K562 (cell line): Measurements from ENCODE around the gene SNRNP70. TPM values are rescaled to one million over a fixed set of nuclear protein-coding genes. Genes with fewer than 3 reads are reported as not detected.
"Not testable (repeated sequence)": the region's sequence is repeated elsewhere in the genome, so short reads cannot be mapped to it uniquely, and the experiment has no call there.

Experiments used
- ATAC-seq: fragments of 200-7000 bp; cut with Tn5 transposase; 3 replicates; pipeline ENCODE4 v1.9.1; 2020; ENCODE audit warnings: moderate library complexity
- BruUV-seq: library from RNA; stranded (reverse); fragments of 400-500 nt; replicated peaks from 2 replicates; lab custom pipeline; 2021; lab: Mats Ljungman, UMichigan
- CTCF ChIA-PET: fragments of 300-600 bp; formaldehyde crosslinking; extraction: SDS; loops from one replicate; lab custom pipeline; 2021; ENCODE audit warnings: low intra/inter-chr PET ratio; lab: Yijun Ruan, JAX
- POLR2A ChIA-PET: fragments of 300-600, 350-650 bp; sonication (Branson Sonifier 250); formaldehyde crosslinking; extraction: SDS; loops from one replicate; lab custom pipeline; 2021; ENCODE audit warnings: antibody characterized with exemption, inconsistent platforms; lab: Yijun Ruan, JAX
- DNase-seq, 4 experiments: peaks; one replicate each; pipeline versions ENCODE4 v3.0.0 to v3.0.0-alpha.2; 2011 to 2018; ENCODE audit warnings: low spot score in 3 of 4, mixed read lengths in 3 of 4; ENCODE audit errors: extremely low read depth in 1 of 4
- FAIRE-seq: peaks from 2 replicates; lab custom pipeline; 2011; peaks lifted over from hg19 to GRCh38; lab: Jason Lieb, UNC
- H2AFZ ChIP-seq: 2 replicates; pipeline ENCODE4 v1.6.0; 2011; ENCODE audit warnings: low read depth, low read length, control low read depth, inconsistent platforms
- H3K27ac ChIP-seq: fragments of 200-600 bp; 3 replicates; pipeline ENCODE4 v1.8.0; 2011; ENCODE audit warnings: low read depth, mild to moderate bottlenecking, control low read depth, inconsistent platforms, low read length, moderate library complexity, mixed read lengths; ENCODE audit errors: extremely low read depth
- H3K27me3 ChIP-seq, 2 experiments: fragments of 300-600 bp in 1 of 2; 2 replicates in 1 of 2; 3 replicates in 1 of 2; pipeline versions ENCODE4 v1.6.0 to v1.8.0; 2011; ENCODE audit warnings: inconsistent platforms in 2 of 2, low read length in 2 of 2, mild to moderate bottlenecking in 1 of 2, mixed read lengths in 1 of 2, moderate library complexity in 1 of 2; ENCODE audit not compliant: control insufficient read depth in 2 of 2, insufficient read depth in 2 of 2
- H3K36me3 ChIP-seq: fragments of 300-600 bp; 3 replicates; pipeline ENCODE4 v1.8.0; 2011; ENCODE audit warnings: mild to moderate bottlenecking, low read length, inconsistent platforms; ENCODE audit not compliant: control insufficient read depth, insufficient read depth
- H3K4me1 ChIP-seq, 2 experiments: fragments of 200-600 bp in 1 of 2; replicated peaks in 1 of 2; 2 replicates in 1 of 2; 3 replicates in 1 of 2; pipeline versions ENCODE4 v1.5.1 to v1.8.0; 2011; ENCODE audit warnings: inconsistent platforms in 2 of 2, low read length in 2 of 2, mild to moderate bottlenecking in 1 of 2, mixed read lengths in 1 of 2, moderate library complexity in 1 of 2; ENCODE audit not compliant: control insufficient read depth in 2 of 2, insufficient read depth in 2 of 2
- H3K4me2 ChIP-seq: 2 replicates; pipeline ENCODE4 v1.6.1; 2011; ENCODE audit warnings: low read length, control low read depth, inconsistent platforms, mixed read lengths; ENCODE audit not compliant: insufficient read depth
- H3K4me3 ChIP-seq: fragments of 200-600 bp; sonication (generic), shearing (Covaris generic); 2 replicates; pipeline ENCODE4 v1.5.1; 2016; ENCODE audit warnings: control low read depth, inconsistent platforms
- H3K79me2 ChIP-seq: fragments of 200-600 bp; 3 replicates; pipeline ENCODE4 v1.8.0; 2011; ENCODE audit warnings: low read length, inconsistent platforms; ENCODE audit not compliant: control insufficient read depth, insufficient read depth
- H3K9ac ChIP-seq, 2 experiments: 2 replicates each; pipeline versions ENCODE4 v1.6.0 to v1.6.1; 2011; ENCODE audit warnings: low read depth in 2 of 2, low read length in 2 of 2, control low read depth in 1 of 2, inconsistent platforms in 1 of 2, mild to moderate bottlenecking in 1 of 2, mixed read lengths in 1 of 2; ENCODE audit not compliant: insufficient read depth in 1 of 2
- H3K9me1 ChIP-seq: one replicate; pipeline ENCODE4 v1.6.0; 2011; ENCODE audit warnings: inconsistent platforms, mild to moderate bottlenecking, low read length, moderate library complexity; ENCODE audit not compliant: control insufficient read depth, insufficient read depth
- H3K9me3 ChIP-seq: replicated peaks from 2 replicates; pipeline ENCODE4 v1.5.1; 2011; ENCODE audit warnings: low read depth, low read length, inconsistent platforms; ENCODE audit not compliant: control insufficient read depth, insufficient read depth
- H4K20me1 ChIP-seq: replicated peaks from 2 replicates; pipeline ENCODE4 v1.6.1; 2011; ENCODE audit warnings: low read length, inconsistent platforms, mixed read lengths; ENCODE audit not compliant: control insufficient read depth, insufficient read depth
- CSDE1 ChIP-seq, 2 experiments: fragments of 450-650 bp; IDR thresholded peaks; 2 replicates each; pipeline ENCODE4 v1.6.1; 2016; ENCODE audit warnings: mild to moderate bottlenecking in 1 of 2
- HDAC1 ChIP-seq, 2 experiments: fragments of 450-650 bp; IDR thresholded peaks; 2 replicates each; pipeline ENCODE4 v1.6.1; 2016 to 2017; ENCODE audit warnings: inconsistent platforms in 1 of 2, mild to moderate bottlenecking in 1 of 2, moderate library complexity in 1 of 2
- JUN ChIP-seq, 2 experiments: sonication (generic) in 1 of 2; formaldehyde crosslinking in 1 of 2; IDR thresholded peaks; 2 replicates each; pipeline versions ENCODE4 v1.6.1 to v1.8.0; 2012 to 2022; ENCODE audit warnings: borderline replicate concordance in 2 of 2, mild to moderate bottlenecking in 2 of 2, improper control_type of control experiment in 1 of 2, low read depth in 1 of 2, low read length in 1 of 2, missing genetic modification reagents in 1 of 2
- L3MBTL2 ChIP-seq: fragments of 450-650 bp; IDR thresholded peaks from 2 replicates; pipeline ENCODE4 v1.6.1; 2016; ENCODE audit warnings: mild to moderate bottlenecking, moderate library complexity
- MBD2 ChIP-seq: sonication (generic); IDR thresholded peaks from 2 replicates; pipeline ENCODE4 v1.6.1; 2016; ENCODE audit warnings: low read depth, borderline replicate concordance
- NONO ChIP-seq, 2 experiments: fragments of 200-400 bp in 1 of 2; fragments of 450-650 bp in 1 of 2; formaldehyde crosslinking in 1 of 2; IDR thresholded peaks; 2 replicates each; pipeline ENCODE4 v1.6.1; 2017; ENCODE audit warnings: low read depth in 2 of 2, mild to moderate bottlenecking in 2 of 2, moderate library complexity in 2 of 2, low read length in 1 of 2
- POLR2H ChIP-seq: IDR thresholded peaks from 2 replicates; pipeline ENCODE4 v1.6.1; 2016; ENCODE audit warnings: missing genetic modification characterization, low read depth, mild to moderate bottlenecking, control low read depth, missing compliant biosample characterization, moderate library complexity
- RFX5 ChIP-seq: IDR thresholded peaks from 2 replicates; pipeline ENCODE4 v1.6.1; 2011; ENCODE audit warnings: low read depth, mild to moderate bottlenecking, improper control_type of control experiment, low read length
- TARDBP ChIP-seq: fragments of 450-650 bp; IDR thresholded peaks from 2 replicates; pipeline ENCODE4 v1.6.1; 2016
- TBL1XR1 ChIP-seq, 2 experiments: IDR thresholded peaks; 2 replicates each; pipeline ENCODE4 v1.6.1; 2012; ENCODE audit warnings: improper control_type of control experiment in 2 of 2, low read length in 2 of 2, mild to moderate bottlenecking in 1 of 2
- WGBS: fragments of 100-300 bp; shearing (Covaris generic); methylation state at CpG from one replicate; pipeline ENCODE4 v1.1.6; 2016; ENCODE audit warnings: low coverage, mixed read lengths; ENCODE audit not compliant: insufficient coverage; ENCODE audit errors: missing lambda C conversion rate; 5-methylcytosine and 5-hydroxymethylcytosine counted together
- in situ Hi-C: fragments of 300-500 bp; cut with MboI; formaldehyde crosslinking; loops from 4 replicates; pipeline ENCODE4 v1.15.0; 2018; ENCODE audit warnings: inconsistent platforms, mixed read lengths
- intact Hi-C: fragments of 100-400 bp; cut with micrococcal nuclease; formaldehyde crosslinking; loops from 2 replicates; pipeline ENCODE4 v1.14.2; 2022
- polyA plus RNA-seq, 8 experiments: library from polyadenylated mRNA; depleted of rRNA in 4 of 8; stranded (reverse) in 5 of 8; unstranded in 3 of 8; fragments of >200 nt; fragmentation: Nextera tagmentation in 2 of 8; fragmentation: Illumina TruSeq in 1 of 8; extraction: Ambion mirVana in 2 of 8; extraction: Trizol in 1 of 8; gene quantifications; 2 replicates each; pipeline versions ENCODE4 v1.2.1 to v1.2.3, GENCODE V29; 2011 to 2014; ENCODE audit warnings: inconsistent platforms in 1 of 8, missing spikeins in 1 of 8
- total RNA-seq, 7 experiments: library from RNA; depleted of rRNA in 6 of 7; stranded (reverse); fragments of >200 nt in 6 of 7; fragmentation: Illumina TruSeq in 2 of 7; extraction: Trizol in 2 of 7; gene quantifications; 2 replicates each; pipeline versions ENCODE4 v1.2.1 to v1.2.3, GENCODE V29; 2011 to 2021; ENCODE audit warnings: low replicate concordance in 1 of 7
- TF ChIP-seq, protein P1 (sequence below): IDR thresholded peaks from 3 replicates; pipeline ENCODE4 v1.6.1; 2011; ENCODE audit warnings: borderline replicate concordance, mild to moderate bottlenecking, moderate library complexity; ENCODE audit not compliant: insufficient read length; ENCODE audit errors: extremely low read depth
- TF ChIP-seq, protein P2 (sequence below): fragments of 450-650 bp; IDR thresholded peaks from 2 replicates; pipeline ENCODE4 v1.6.1; 2016

Gene SNRNP70
- total and polyA plus RNA-seq, 9 of the 15 experiments (the other 6 are each of a cell fraction or from before 2014, with no cell fraction given): 2.8 to 496 (median 136) TPM

DNA sequence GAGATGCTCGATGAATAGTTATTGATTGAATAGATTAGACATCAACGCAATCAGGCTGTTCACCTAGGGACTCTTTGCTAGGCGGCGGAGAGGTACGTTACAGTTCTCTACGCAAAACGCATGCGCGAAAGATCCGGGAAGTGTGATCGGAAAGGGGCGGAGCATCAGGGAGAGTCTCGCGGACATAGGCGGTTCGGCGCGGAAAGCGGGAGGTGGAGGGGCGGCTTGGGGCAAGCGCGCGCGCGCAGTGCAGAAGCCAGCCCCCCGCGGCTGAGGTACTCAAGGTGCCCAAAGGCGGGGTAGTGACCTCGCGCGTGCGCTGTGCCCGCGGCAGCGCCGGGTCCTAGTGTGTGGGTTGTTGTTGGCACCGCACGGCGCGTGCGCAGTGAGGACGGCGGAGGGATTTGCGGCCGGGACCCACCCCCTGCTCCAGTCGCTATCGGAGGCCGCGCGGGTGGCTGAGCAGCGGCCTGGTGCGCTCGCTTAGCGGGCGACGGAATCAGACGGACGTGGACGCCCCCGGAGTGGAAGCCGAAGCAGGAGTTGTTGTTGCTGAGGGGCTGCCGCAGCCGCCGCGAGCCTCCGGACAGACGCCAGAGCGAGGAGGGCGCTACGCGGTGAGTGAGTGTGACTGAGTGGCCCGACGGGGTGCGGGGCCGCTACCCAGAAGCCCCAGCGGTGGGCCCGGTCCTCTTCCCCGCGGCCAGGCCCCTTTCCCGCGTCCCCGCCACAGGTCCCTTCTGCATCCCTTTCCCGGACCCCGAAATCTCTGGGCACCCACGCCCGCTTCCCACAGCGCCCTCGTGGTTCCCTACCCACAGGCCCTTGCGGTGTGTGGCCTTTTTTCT lies at the start of gene SNRNP70 (continued):
- TF ChIP-seq, protein P1, sequence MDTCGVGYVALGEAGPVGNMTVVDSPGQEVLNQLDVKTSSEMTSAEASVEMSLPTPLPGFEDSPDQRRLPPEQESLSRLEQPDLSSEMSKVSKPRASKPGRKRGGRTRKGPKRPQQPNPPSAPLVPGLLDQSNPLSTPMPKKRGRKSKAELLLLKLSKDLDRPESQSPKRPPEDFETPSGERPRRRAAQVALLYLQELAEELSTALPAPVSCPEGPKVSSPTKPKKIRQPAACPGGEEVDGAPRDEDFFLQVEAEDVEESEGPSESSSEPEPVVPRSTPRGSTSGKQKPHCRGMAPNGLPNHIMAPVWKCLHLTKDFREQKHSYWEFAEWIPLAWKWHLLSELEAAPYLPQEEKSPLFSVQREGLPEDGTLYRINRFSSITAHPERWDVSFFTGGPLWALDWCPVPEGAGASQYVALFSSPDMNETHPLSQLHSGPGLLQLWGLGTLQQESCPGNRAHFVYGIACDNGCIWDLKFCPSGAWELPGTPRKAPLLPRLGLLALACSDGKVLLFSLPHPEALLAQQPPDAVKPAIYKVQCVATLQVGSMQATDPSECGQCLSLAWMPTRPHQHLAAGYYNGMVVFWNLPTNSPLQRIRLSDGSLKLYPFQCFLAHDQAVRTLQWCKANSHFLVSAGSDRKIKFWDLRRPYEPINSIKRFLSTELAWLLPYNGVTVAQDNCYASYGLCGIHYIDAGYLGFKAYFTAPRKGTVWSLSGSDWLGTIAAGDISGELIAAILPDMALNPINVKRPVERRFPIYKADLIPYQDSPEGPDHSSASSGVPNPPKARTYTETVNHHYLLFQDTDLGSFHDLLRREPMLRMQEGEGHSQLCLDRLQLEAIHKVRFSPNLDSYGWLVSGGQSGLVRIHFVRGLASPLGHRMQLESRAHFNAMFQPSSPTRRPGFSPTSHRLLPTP: no peak
- TF ChIP-seq, protein P2, sequence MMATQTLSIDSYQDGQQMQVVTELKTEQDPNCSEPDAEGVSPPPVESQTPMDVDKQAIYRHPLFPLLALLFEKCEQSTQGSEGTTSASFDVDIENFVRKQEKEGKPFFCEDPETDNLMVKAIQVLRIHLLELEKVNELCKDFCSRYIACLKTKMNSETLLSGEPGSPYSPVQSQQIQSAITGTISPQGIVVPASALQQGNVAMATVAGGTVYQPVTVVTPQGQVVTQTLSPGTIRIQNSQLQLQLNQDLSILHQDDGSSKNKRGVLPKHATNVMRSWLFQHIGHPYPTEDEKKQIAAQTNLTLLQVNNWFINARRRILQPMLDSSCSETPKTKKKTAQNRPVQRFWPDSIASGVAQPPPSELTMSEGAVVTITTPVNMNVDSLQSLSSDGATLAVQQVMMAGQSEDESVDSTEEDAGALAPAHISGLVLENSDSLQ: no peak
- peak; percentile 25 to 77; a peak in 2 of 4 replicates for TF ChIP-seq NONO (IDR thresholded peaks at IDR 0.05; ENCODE audit: low read depth in 2 of 2, low read length in 1 of 2)

DNA sequence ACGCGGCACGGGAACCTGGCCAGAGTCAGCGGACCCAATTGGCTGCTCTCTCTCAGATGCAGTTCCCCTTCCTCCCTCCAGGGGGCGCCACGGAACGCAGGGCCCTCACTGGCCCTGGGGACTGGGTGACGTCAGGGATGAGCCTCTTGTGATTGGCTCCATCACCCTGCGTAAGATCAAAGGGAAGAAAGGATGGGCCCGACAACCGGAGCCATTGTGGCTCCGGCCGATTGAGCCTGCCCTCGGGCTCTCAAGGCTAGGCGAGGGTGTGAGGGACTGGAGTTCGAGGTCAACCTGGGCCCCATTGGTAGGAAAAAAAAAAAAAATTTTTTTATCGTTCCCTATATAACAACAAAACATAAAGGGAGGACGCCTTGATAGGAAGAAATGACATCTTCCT lies 48.4 kb upstream of the SNRNP70 start, which contains the start of gene CGB1:
TSS of gene CGB1 (minus strand) at position 81 of the 400 bp plus-strand sequence. CDS start 184 bp downstream, outside the sequence.
- H4K20me1 ChIP-seq; H3K4me2 ChIP-seq; H3K79me2 ChIP-seq; in situ Hi-C loops; H3K27me3 ChIP-seq; BruUV-seq; H3K4me3 ChIP-seq; H3K4me1 ChIP-seq; H2AFZ ChIP-seq; intact Hi-C loops; POLR2A ChIA-PET; H3K27ac ChIP-seq; H3K9me1 ChIP-seq; H3K9ac ChIP-seq; H3K36me3 ChIP-seq; H3K9me3 ChIP-seq; CTCF ChIA-PET; TF ChIP-seq JUN (CRISPR knock-in tag; IDR thresholded peaks at IDR 0.05; ENCODE audit: borderline replicate concordance): not testable (repeated sequence)
- 0% methylated on average over 13 of the region's 18 CpGs for WGBS
- peak; percentile 96 for FAIRE-seq
- peak; percentile 78 to 89 (median 83) for DNase-seq
- peak; percentile 93 for ATAC-seq
- TF ChIP-seq POLR2H: peak; percentile 98
- TF ChIP-seq CSDE1 (IDR thresholded peaks at IDR 0.05): peak in 1 of 2 experiments; percentile 53; a peak in 1 of 4 replicates
- TF ChIP-seq TARDBP: 0 out of 2 replicates have a peak, but pooled peaks have one; percentile 27
- TF ChIP-seq MBD2: peak; percentile 53; the same call in 1 of the 2 replicates
- 0 out of 4 replicates have a peak, but pooled peaks of 1 of the 2 experiments have one; percentile 31 for TF ChIP-seq TBL1XR1 (IDR thresholded peaks at IDR 0.05; ENCODE audit: low read length in 2 of 2)
- peak in 1 of 2 experiments; percentile 61; a peak in 1 of 4 replicates for TF ChIP-seq HDAC1 (IDR thresholded peaks at IDR 0.05)
- peak; percentile 47; the same call in 1 of the 2 replicates for TF ChIP-seq RFX5
- peak; percentile 29; the same call in 1 of the 2 replicates for TF ChIP-seq L3MBTL2
- peak; percentile 8; the same call in 1 of the 2 replicates for TF ChIP-seq JUN (IDR thresholded peaks at IDR 0.05; ENCODE audit: borderline replicate concordance, low read depth, low read length)
